Measurements from ENCODE around the gene SEL1L.
"Not testable (repeated sequence)": the region's sequence is repeated elsewhere in the genome, so short reads cannot be mapped to it uniquely, and the experiment has no call there.

SEL1L gene

DNA sequence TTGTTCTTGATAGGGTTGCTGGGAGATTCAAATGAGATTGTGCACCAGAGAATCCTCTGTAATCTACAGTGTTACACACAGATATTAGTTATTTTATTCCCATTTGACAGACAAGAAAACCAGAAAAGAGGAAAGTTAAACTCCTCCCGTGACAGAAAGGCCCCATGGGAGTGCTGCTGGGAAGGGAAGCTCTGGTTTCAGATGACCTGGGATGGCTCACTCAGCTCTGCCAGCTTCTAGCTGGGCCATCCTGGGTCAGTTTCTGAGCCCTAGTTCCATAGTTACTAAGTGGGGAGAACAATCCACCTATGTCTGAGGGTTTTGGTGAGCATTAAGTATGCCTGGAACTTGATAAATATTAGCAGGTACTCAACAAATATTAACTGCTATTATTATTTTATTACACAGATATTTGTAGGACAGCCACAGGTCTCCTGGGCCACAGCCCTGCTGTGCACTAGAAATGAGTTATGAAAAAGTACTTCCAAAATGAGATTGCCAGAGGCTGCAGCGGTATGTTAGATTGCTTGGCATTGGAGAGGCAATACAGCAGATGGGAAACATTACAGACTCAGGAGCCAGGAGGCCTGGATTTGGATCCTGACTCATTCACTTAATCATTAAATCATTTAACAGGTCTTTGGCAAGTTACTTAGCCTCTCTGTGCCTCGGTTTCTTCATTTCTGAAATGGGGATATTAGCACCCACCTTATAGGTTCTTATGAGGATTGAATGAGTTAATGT, 86.5 kb downstream of the SEL1L start:
- DNase-seq (ENCODE audit: low read depth), result no peak

DNA sequence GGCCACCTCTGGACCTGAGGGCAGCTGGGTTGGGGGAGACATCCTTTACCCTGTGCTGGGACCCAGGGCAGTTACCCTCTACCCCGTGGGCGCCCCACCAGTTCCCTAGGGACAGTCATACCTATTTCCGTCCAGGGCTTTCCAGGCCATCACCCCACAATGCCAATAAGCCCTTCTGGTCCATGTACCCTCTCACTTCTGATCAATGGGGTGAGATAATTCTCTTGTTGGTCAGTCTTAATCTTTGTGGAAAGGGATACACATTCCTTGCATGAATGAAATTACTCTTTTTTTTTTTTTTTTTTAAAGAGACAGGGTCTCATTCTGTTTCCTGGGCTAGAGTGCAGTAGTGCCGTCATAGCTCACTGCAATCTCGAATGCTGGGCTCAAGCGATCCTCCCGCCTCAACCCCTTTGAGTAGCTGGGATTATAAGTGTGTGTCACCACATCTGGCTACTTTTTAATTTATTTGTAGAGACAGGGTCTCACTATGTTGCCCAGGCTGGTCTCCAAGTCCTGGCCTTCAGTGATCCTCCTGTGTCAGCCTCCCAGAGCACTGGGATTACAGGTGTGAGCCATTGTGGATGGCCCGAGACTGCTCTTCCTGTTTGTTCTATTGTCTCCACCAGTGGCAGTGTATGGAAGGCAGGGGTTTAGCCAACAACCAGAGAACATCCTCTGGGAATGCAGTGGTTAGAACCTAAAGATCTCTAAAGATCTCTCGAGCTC, 87.2 kb downstream of the SEL1L start:
- DNase-seq (ENCODE audit: low read depth), result no peak

DNA sequence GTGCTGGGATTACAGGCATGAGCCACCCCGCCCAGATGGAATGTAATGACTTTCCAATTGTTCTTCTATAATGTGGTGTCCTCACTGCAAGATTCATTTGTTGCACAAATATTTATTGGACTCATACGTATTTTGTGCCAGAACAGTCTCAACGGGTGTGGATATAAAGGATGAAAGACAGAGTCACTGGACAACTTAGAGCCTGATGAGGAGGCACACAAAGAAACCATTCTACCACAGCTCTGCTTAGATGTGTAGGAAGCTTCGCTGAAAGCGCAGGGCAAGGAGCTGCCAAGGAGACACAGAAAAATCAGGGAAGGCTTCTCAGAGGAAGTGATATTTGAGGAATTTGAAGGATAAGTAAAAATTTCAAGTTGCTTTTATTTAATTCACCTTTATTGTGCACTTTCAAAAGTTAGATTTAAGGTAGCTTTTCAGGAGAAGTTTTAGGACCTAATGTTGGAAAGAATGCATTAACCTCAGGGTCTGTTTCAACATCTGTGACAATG, 92.0 kb downstream of the SEL1L start:
- DNase-seq (ENCODE audit: low read depth), result no peak

DNA sequence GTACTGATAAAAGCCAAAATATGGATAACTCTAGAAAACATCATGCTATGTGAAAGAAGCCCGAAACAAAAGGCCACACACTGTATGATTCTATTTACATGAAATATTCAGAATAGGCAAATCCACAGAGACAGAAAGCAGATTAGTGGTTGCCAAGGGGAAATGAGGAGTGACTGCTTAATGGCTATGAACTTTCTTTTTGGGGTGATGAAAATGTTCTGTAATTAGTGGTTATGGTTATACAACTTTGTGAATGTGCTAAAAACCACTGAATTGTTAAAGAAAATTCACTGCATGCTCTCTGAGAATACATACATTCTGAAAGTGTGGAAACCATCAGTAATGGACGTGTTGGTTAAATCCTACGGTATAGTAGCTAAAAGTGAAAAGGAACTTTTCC, 93.6 kb downstream of the SEL1L start:
- DNase-seq (ENCODE audit: low read depth), result no peak

DNA sequence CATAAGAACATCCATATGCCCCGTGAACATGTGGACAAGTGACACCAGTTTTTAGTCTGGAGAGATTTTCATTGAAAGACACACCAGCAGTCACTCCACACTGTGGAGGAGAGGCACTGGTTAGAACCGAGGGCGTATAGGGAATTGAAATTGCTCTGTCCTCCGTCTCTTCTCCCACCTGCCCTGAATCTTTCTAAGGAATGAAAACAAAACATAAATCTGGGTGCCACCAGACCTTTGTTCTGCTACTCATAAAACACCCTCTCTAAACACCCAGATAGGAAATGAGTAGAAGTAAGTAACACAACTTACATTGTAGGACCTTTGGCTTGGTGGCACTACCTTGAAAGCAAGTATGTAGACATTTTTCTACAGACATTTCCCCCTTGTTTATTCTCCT, 96.4 kb downstream of the SEL1L start:
- DNase-seq (ENCODE audit: low read depth), result no peak

DNA sequence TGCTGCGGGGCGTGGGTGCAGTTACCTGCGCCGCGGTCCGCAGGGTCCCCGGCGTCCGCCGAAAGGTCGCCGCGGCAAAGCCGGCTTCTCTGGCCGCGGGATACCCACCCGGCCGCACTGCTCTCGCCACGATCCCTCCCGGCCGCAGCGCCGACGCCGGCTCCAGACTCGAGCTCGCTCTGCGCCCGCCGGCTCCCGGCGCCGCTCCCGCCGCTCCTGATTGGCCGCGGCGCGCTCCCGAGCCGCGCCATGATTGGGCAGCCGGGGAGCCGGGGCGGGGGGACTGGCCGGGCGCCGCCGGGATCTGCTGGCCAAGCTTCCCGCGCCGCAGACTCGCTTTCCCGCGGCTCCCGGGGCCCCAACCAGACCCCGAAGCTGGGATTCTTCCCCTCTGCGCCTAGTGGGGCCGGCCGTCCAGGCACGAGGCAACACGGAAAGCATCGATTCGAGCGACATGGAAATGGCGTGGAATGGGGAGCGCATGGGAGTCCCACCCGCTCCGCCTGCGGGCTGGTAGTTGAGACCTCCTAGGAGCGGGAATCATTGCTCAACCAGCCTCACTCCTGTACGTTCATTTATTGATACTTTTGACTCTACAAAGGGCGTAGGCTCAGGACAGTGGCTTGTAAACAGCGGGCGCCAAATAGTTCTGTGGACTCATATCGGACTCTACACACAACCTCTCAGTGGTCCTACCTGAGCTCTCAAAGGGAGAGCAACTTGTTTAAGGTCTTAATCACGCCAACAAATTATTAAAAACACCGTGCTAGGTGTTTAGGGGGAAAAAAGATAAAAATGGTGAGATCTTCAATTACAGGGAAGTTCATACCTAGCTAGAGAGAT, 97.1 kb downstream of the SEL1L start:
- peak; percentile 20 for DNase-seq (ENCODE audit: low read depth)

DNA sequence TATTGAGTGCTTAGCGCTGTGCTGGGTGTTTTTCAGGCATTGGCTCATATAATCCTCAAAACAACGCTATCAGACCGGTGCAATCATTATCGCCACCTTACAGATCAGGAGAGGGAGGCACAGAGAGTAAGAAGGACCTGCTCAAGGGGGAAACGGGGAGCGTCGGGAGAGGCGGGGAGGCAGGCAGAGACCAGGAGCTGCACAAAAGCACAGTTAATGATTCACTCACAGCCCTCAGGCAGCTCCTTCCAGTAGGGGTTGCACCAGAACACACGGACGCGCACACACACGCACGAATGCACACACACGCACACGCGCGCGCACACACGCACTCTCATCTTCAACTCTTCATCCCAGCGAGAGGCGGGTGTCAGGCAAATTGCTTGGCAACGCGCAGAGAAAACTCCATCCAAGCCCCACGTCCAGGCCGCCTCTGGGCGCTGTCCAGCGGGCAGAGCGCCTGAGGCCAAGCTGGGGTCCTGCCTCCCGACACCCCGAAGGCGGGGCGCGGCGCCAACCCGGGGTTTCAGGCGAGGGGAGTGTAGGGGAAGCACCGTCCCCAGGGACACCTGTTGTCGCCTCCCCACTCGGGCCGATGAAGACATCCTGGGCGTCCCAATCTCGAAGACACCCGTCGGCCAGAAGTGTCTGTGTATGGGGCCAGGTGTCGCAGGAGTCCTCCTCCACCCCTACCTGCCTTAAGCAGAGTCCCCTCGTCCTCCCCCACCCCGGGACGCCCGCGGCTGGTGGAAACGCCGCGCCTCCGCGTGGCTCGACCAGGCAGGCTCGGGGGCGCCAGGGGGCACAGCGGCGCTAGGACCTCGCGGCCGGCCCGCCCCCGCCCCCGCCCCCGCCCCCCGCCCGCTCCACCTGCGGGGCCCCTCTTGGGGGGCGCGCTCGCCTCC, 98.0 kb downstream of the SEL1L start:
- no peak for DNase-seq (ENCODE audit: low read depth)

DNA sequence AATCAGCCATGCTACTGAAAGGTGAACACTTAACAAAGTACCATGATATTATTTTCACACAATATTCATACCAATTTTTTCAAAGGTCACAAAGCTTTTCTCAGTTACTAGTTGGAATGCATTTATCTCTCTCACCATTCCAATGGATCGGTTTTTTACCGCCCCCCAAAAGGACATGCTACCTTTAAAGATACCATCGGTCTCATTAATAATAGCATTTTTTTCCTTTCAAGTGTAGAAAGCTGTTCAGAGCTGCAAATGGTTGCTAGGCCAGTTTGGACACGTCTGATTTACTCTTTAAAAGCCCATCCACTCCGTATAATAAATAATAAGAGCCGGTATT, 98.6 kb downstream of the SEL1L start:
- no peak for DNase-seq (ENCODE audit: low read depth)

DNA sequence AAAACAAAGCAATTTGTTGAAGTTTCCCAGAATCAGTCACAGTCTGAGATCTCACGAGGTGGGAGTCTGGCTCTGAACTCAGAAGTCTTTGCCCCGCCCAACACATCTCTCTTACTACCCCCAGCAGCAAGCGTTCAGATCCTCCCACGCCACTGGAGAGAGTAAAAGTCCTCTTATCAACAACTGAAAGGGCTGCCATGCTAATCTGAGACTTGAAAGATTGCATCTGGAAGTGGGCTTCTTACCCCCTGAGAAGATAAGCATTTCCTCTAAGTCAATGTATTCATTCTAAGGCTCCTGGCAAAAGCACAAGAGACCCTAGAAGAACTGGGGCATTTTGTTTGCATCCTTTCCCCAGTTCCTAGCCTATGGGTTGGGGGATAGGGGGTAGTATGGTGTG, 99.4 kb downstream of the SEL1L start:
- DNase-seq (ENCODE audit: low read depth), result no peak

DNA sequence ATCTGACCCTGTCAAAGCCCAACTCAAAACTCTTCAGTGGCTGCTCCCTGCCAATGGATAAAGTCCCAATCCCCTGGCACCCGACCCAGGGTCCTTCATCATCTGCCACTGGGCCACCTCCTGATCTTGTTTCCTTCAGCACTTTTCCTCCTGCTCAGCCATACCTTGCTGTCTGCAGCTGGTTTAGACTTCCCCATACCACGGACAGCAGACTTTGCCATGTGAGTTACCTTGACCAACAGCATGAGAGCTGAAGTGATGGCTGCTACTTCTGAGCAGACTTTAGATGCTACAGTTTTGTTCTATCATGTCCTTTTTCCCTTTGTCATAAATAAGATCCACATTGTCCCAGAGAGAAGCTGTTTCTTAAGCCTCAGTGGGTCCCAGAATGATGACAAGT, 100.3 kb downstream of the SEL1L start:
- DNase-seq (ENCODE audit: low read depth), result no peak

DNA sequence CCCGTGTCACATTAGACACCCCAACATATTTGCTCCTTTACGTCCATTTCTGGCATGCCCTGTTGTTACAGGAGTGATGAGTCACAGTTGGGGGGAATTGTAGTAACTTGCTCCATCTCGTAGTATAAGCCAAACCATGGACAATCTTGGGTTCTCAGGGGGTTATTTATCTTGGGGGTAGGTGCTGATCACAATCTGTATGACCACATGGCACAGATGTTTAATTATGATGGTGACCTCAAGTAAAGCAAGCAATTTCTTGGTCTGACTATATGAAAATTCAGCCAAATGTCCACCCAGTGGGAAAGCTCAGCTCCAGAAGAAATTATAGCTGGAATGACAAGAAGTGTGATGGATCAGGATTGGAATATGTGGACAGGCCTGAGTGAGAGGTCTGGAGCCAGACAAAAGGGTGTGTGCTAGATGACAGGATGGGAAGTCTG, 101.4 kb downstream of the SEL1L start:
- DNase-seq (ENCODE audit: low read depth), result no peak

DNA sequence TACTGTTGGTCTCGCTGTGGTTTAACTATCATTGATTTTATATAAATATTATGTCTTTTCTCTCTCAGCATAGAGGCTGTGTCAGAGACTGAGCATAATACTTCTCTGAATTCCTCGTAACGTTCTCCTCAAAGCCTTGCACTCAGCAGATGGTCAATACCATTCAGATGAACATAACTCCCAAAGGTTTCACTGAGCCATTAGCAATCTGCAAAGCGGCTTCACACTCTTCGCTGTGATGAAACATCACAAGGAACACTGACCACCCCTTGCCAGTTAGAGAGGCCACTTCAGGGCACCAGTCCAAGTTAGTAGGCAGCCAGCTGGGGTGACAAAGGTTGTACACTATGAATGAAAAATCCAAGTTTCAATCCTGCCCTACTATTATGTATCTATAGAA, 103.4 kb downstream of the SEL1L start:
- no peak for DNase-seq (ENCODE audit: low read depth)

DNA sequence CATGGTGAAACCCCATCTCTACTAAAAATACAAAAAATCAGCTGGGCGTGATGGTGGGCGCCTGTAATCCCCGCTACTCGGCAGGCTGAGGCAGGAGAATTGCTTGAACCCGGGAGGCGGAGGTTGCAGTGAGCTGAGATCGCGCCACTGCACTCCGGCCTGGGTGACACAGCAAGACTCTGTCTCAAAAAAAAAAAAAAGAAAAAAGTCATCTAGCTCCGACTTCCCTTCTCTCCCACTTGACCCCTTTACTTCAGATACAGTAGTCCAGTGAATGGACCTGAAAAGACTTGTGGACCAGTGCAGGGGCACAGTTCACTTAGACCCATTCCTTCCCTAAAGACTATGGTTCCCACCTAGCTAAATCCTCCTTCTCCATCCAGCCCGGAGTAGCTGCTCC, 103.9 kb downstream of the SEL1L start:
- not testable (repeated sequence) for DNase-seq (ENCODE audit: low read depth)

DNA sequence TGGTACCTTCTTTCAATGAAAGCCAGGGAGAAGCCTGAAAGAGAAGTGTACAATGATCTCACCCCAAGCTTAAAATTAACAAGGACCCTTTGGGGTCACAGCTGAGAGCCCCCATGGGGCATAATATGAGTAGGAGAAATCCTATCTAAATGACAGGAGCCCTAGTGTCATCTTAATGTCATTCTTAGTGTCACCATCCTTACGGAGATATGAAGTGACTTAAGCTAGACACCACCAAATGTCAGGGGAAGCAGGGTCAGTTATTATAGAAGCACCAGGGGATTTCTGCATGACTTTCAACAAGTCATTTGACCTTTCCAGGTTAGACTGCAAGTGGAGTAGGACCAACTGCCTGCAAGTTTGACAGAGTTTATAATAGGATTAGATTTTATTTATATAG, 104.6 kb downstream of the SEL1L start:
- no peak for DNase-seq (ENCODE audit: low read depth)

DNA sequence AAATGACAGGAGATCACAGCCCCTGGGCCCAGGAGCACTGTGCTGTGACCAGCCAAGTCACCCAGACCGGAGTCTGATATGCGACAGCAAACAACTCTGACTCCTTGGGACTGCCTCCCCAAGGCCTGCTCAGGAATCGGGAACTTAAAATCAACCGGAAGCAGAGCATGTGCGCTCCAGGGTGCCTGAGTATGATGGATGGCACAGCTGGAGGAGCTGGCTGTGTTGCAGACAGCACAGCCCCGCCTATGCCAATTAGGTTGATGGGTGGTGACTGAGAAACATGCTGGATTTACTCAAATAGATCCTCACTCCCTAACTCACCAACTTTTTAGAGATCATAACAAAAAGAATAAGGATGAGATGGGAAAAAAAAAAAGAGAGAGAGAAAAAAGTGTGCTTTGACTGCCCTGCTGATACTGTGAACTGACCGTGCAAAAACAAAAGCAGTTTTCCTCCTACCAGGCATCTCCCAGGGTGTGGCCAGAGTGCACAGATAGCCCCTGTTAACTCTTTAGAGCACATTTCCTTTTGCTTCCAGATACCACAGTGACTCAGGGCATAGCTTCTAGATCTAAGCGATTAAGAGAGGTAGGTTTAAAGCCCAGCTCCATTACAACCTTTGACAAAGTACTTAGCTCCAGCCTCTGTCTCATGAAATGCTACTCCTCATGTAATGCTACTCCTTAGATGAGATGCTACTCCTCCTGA, 106.2 kb downstream of the SEL1L start:
- no peak for DNase-seq (ENCODE audit: low read depth)

DNA sequence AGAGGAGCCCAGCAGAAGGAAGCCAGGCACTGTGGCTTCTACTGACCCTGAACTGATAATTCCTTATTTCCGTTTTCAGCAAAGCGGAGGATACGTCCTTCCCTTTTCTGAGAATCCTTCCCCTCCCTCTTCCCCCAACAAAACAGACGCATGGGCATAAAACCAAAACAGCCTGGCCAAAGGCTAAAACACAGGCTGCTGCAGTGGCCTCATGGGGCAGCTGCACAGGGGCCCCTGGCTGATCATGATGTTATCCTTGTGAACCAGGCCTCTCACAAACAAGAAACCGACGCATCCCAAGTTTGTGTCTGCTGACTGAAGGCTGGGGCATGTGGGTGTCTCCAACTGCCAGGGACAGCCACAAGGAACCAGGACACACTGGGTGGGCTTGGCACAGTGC, 110.1 kb downstream of the SEL1L start:
- DNase-seq (ENCODE audit: low read depth), result no peak

All from activated T-helper 9 cell treated with anti-CD3 and anti-CD28 coated beads, Interleukin-2, amount 50 U/mL, for 16 hours (primary cell).